HepG2 (cell line): Measurements from ENCODE around the gene ZNF394.

Source experiments
- ATF2 ChIP-seq: sonication (generic); formaldehyde crosslinking; IDR thresholded peaks from 2 replicates; pipeline ENCODE4 v1.4.0; 2020; ENCODE audit warnings: missing genetic modification reagents
- CEBPG ChIP-seq: IDR thresholded peaks from 2 replicates; pipeline ENCODE4 v1.6.1; 2016
- ETV6 ChIP-seq: sonication (generic); formaldehyde crosslinking; conservative IDR thresholded peaks from 2 replicates; pipeline ENCODE4 v1.4.0; 2020; ENCODE audit warnings: missing genetic modification reagents
- NONO ChIP-seq, 2 experiments: fragments of 450-650 bp in 1 of 2; sonication (generic) in 1 of 2; formaldehyde crosslinking in 1 of 2; IDR thresholded peaks in 1 of 2; conservative IDR thresholded peaks in 1 of 2; 2 replicates each; pipeline versions ENCODE4 v1.6.1 to v1.8.0; 2017 to 2022; ENCODE audit warnings: mild to moderate bottlenecking in 1 of 2, missing genetic modification reagents in 1 of 2, moderate library complexity in 1 of 2
- POGZ ChIP-seq: sonication (generic); formaldehyde crosslinking; IDR thresholded peaks from 2 replicates; pipeline ENCODE4 v1.4.0; 2020; ENCODE audit warnings: mild to moderate bottlenecking, missing genetic modification reagents
- ZNF564 ChIP-seq: sonication (generic); formaldehyde crosslinking; IDR thresholded peaks from 2 replicates; pipeline ENCODE4 v1.8.1; 2023; ENCODE audit warnings: mild to moderate bottlenecking, missing genetic modification reagents
- ZNF703 ChIP-seq: sonication (generic); formaldehyde crosslinking; IDR thresholded peaks from 2 replicates; pipeline ENCODE4 v1.5.1; 2020; ENCODE audit warnings: missing genetic modification reagents, mild to moderate bottlenecking, moderate library complexity, borderline replicate concordance
- TF ChIP-seq, protein P1 (sequence below): sonication (generic); formaldehyde crosslinking; IDR thresholded peaks from 2 replicates; pipeline ENCODE4 v1.4.0; 2020; ENCODE audit warnings: mild to moderate bottlenecking, missing genetic modification reagents
- TF ChIP-seq, protein P2 (sequence below): sonication (generic); formaldehyde crosslinking; IDR thresholded peaks from 2 replicates; pipeline ENCODE4 v1.5.0; 2020; ENCODE audit warnings: mild to moderate bottlenecking, missing genetic modification reagents, moderate library complexity

DNA sequence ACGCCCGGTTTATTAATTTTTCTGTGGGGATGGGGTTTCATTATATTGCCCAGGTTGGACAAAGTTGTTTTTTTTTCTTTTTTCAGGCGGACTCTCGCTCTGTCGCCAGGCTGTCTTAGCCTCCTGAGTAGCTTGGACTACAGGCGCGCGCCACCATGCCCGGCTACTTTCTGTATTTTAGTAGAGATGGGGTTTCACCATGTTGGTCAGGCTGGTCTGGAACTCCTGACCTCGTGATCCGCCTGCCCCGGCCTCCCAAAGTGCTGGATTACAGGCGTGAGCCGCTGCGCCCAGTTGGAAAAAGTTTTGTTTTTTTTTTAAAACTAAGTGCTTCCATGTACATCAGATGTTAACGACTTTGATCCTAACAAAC, 542 bp upstream of the ZNF394 start:
- TF ChIP-seq NONO (IDR thresholded peaks at IDR 0.05): no peak
- no peak for TF ChIP-seq NONO (CRISPR knock-in tag; conservative IDR thresholded peaks at IDR 0.05)
- no peak for TF ChIP-seq POGZ (CRISPR knock-in tag)
- TF ChIP-seq, protein P1, sequence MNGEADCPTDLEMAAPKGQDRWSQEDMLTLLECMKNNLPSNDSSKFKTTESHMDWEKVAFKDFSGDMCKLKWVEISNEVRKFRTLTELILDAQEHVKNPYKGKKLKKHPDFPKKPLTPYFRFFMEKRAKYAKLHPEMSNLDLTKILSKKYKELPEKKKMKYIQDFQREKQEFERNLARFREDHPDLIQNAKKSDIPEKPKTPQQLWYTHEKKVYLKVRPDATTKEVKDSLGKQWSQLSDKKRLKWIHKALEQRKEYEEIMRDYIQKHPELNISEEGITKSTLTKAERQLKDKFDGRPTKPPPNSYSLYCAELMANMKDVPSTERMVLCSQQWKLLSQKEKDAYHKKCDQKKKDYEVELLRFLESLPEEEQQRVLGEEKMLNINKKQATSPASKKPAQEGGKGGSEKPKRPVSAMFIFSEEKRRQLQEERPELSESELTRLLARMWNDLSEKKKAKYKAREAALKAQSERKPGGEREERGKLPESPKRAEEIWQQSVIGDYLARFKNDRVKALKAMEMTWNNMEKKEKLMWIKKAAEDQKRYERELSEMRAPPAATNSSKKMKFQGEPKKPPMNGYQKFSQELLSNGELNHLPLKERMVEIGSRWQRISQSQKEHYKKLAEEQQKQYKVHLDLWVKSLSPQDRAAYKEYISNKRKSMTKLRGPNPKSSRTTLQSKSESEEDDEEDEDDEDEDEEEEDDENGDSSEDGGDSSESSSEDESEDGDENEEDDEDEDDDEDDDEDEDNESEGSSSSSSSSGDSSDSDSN (CRISPR knock-in tag): no peak
- TF ChIP-seq CEBPG (CRISPR knock-in tag): no peak
- TF ChIP-seq ETV6 (CRISPR knock-in tag): no peak
- TF ChIP-seq, protein P2, sequence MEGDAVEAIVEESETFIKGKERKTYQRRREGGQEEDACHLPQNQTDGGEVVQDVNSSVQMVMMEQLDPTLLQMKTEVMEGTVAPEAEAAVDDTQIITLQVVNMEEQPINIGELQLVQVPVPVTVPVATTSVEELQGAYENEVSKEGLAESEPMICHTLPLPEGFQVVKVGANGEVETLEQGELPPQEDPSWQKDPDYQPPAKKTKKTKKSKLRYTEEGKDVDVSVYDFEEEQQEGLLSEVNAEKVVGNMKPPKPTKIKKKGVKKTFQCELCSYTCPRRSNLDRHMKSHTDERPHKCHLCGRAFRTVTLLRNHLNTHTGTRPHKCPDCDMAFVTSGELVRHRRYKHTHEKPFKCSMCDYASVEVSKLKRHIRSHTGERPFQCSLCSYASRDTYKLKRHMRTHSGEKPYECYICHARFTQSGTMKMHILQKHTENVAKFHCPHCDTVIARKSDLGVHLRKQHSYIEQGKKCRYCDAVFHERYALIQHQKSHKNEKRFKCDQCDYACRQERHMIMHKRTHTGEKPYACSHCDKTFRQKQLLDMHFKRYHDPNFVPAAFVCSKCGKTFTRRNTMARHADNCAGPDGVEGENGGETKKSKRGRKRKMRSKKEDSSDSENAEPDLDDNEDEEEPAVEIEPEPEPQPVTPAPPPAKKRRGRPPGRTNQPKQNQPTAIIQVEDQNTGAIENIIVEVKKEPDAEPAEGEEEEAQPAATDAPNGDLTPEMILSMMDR (CRISPR knock-in tag): no peak
- TF ChIP-seq ZNF564 (CRISPR knock-in tag): no peak
- no peak for TF ChIP-seq ATF2 (CRISPR knock-in tag)
- no peak for TF ChIP-seq ZNF703 (CRISPR knock-in tag)
